GM21529 (cell line): ENCODE data around the gene PSMB5.

Experiments
- ATAC-seq: cut with Tn5 transposase; IDR thresholded peaks from one replicate; pipeline ENCODE4 v1.9.1; 2021; ENCODE audit not compliant: unreplicated experiment

The PSMB5 gene

DNA sequence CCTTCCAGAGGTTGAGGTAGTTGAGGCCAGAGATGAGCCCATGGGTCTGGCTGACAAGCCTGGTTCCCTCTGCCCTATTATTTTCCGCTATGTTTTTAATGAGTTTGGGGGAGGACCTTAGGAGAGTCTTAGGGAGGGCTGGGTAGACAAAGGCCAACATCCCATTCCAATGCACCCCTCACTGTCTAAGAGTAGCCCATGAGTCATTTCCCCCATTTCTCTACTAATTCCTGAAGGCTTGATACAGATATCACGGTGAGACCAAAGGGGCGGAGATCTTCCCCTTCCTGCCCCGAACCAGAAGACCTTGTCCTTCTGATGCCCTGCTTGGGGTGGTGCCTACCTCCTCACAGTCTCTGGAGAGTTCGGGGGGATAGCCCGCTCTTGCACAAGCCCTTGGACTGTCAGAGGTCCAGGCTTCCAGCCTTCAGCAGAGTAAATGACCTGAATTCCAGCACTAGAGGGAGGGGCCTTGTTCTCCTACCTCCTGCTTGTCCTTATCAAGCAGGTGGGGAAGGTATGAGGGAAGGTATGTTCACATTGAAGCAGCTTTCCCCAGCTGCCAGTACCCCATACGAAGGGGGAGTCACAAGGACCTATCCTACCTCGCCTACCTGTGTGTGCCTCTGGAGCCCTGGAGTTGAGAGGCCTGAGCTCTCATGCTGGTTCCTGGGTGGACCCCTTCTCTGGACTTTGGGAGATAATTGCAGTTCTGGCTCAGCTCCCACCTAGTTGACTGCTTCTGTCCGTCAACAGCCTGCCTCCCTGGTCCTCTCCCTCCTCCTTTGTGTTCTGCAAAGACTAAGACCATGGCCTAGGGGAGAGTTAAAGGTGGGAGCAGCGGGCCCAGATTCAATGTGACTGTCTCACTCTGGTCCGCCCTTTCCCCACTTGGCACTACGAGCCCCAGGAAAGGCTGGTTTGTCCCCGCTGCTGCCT, 11.0 kb upstream of the PSMB5 start:
- ATAC-seq = no peak

DNA sequence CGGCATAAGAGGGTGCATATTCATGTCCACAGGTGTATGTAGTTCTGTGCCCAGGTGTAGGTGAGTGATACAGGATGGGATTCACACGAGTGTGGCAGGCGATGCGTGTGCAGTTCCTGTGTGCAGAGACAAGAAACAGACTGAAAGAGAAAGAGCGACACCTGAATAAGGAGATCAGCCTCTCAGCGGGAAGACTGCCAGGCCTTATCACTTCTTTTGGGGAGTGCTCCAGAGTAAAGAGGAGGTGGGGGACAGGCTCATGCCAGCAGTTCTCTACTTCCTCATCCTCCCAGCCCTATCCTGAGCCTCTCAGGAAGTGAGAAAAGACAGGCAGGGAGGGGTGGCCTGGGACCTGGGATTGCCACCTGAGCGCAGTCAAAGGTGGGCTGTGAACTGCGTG, 10.1 kb upstream of the PSMB5 start:
- ATAC-seq = no peak

DNA sequence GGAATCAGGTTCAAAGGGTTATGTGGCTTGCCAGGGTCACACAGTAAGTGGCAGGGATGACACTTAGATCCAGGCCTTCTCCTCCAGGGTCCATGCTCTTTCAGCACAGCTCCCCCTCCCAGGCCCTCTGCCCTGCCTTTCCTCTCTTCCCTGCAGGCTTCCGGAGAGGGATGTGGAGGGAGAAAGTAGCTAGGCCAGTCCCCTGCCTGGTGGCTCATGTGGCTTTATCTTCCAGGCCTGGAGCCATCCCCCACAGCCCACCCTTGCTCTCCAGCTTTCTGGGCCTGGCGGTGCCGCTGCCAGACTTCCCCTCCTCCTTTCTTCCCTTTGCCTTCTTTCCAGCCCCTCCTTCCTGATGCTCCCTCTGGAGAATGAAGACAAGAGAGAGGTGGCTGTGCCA, 9.1 kb upstream of the PSMB5 start:
- no peak for ATAC-seq

DNA sequence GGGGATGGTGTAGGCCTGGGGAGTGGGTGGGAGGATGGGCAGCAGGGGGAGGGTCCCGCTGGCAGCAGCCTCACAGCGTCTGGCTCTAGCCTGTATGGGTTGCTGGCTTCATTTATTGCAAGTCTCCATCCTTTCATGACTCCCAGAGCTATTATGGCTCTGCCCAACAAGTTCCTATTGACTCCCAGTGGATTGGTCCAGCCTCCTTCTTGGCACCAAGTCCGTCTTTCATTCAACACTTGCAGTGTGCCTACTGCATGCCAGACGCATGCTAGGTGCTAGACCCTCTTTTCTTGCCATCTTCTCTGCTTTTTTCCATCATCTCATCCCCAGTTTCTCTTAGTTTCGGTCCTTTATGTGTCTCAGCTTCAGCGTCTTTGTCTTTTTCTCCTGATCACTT, 8.4 kb upstream of the PSMB5 start:
- ATAC-seq = no peak

DNA sequence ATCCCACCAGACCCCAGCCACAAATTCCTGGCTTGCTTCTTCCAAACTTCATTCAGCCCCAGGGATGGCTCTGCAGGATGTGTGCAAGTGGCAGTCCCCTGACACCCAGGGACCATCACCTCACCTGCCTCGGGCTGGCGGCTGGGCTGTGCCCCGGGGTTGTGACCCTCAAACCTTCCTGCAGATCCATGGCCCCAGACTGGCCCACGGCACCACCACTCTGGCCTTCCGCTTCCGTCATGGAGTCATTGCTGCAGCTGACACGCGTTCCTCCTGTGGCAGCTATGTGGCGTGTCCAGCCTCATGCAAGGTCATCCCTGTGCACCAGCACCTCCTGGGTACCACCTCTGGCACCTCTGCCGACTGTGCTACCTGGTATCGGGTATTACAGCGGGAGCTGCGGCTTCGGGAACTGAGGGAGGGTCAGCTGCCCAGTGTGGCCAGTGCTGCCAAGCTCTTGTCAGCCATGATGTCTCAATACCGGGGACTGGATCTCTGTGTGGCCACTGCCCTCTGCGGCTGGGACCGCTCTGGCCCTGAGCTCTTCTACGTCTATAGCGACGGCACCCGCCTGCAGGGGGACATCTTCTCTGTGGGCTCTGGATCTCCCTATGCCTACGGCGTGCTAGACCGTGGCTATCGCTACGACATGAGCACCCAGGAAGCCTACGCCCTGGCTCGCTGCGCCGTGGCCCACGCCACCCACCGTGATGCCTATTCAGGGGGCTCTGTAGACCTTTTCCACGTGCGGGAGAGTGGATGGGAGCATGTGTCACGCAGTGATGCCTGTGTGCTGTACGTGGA, 7.7 kb upstream of the PSMB5 start, which contains the start of gene PSMB11:
Gene PSMB11 (plus strand): TSS at position 51 of the 804 bp plus-strand sequence. CDS start 14 bp downstream, at position 65.
- no peak for ATAC-seq

DNA sequence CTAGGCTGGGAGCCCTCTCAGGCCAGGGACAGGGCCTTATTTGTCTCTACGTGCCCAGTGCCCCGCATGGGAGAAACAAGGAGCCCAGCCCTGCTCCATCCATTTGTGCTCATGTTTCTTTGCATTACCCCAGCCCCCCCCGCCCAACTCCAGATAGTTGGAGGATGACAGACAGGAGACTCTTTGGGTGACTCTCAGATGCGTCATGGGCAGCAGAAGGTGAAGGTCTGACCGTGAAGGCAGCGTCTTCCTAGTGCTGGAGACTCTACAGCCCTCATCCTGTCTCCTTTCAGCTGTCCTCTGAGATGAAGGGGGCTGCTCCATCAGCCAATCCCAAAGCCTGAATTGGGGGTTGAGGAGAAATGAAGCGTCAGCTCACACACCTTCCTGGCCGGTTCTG, 7.0 kb upstream of the PSMB5 start:
- no peak for ATAC-seq

DNA sequence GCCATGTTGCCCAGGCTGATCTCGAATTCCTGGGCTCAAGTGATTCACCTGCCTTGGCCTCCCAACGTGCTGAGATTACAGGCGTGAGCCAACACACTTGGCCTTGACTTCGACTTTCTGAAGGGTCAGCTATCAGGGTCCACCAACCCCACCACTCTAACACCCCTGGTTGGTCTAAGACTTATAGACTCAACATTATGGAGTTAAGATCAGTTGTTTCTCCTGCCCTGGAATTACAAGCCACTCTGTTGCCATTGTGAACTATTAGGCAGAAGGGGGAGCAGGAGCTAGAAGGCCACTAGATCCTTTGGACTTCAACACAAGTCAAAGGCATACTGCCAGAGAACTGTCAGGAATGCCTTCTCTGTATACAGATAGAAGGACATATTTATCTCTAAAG, 5.4 kb upstream of the PSMB5 start:
- no peak for ATAC-seq

DNA sequence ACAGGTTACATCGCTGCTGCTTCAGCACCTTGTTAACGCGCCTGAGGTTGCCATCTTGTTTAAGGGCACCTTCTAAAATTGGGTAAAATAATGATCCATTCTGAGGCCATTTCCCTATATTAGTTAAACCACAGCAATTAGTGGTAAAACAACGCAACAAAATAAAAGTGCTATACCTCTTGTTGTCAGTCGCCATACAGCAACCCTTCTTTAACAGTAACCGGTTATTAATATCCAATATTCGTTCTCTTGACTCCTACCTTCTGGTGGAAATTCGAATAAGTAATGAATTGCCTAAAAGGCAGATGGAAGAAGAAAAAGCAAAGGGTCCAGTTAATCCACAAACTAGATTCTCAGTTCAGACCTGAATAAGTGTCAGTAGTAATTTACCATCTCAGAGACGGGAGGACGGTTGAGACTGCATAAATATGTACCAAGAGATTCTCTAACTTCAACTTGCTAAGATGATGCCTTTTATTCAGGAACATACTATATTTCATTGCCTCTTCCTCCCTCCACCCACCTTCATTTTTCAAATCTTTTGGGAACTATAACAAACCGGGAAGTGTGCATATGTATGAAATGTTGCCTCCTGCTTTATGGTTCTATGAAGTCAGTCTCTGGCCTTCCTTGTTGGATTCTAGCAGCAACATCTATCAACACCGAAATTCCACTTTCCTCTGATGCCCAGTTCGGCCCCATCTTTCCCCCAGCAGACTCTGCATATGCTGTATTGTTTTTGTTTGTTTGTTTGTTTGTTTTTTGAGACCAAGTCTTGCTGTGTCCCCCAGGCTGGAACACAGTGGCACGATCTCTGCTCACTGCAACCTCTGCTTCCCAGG, 824 bp upstream of the PSMB5 start:
- ATAC-seq = no peak

DNA sequence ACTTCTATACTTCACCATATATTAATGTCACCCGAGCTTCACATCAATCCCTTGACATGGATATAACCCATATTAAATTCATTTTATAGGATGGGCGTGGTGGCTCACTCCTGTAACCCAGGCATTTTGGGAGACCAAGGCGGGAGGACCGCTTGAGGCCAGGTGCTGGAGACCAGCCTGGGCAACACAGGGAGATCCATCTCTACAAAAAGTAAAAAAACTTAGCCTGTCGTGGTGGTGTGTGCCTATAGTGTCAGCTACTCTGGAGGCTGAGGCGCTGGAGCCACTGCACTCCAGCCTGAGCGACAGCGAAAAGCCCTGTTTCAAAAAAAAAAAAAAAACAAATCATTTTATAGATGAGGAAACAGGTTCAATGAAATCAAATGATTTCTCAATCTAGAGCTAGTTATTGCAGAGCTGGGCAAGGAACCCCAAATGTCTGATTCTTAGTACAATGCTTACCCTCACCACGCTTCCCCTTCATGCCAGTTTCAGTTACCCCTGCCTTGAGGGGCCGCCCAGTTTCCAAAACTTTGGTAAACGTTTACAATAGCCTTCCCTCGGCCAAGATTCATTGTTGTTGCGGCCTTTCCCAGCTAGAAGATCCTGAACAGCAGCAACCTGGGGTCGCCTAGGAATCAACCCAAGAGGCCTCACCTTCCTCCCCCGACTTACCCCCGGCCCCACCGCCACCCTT, 751 bp downstream of the PSMB5 start:
- no peak for ATAC-seq

DNA sequence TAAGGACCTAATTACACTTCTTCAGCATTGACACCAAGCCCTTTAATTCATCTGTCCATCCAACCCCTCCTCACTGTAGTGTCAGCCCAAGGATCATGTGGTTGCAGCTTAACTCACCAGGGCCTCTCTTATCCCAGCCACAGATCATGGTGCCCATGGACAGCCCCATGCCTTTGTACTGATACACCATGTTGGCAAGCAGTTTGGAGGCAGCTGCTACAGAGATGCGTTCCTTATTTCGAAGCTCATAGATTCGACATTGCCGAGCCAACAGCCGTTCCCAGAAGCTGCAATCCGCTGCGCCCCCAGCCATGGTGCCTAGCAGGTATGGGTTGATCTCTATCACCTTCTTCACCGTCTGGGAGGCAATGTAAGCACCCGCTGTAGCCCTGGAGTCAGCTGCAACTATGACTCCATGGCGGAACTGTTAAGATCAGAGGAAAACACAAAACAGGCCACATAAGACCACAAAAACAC, 1.4 kb downstream of the PSMB5 start:
- ATAC-seq = no peak

DNA sequence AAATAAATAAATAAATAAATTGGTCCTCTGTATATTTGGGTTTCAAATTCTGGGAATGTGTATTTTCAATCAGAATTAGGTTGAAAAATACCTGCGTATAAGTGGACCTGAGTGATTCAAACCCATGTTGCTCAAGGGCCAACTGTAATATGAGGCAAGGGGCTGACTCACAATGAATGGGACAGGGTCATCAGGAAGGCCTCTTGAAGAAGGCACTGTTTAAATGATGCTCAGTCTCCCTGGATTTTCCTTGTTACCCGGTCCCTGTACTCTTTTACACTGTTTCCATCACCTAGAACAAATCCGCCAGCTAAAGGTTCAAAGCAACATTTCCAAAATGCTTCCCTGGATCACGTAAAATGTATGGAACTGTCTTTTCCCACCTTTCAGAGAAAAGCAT, 3.8 kb downstream of the PSMB5 start:
- no peak for ATAC-seq

DNA sequence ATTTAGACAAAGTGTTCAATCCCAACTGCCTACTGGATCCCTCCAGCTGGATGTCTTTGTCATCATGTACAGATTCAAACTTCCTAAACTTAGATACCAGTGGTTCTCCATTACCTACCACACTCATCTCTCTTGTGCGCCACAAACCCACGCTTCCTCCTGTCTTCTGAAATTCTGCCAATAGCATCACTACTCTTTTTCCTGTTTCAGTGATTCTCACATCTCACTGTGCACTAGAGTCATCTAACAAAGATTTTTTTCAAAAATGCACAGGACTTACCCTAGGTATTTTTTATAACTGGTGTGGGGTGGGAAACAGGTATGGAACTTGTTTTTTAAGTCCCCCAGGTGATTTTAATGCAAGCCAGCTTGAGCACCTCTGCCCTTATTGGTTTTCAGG, 5.9 kb downstream of the PSMB5 start:
- ATAC-seq = no peak

DNA sequence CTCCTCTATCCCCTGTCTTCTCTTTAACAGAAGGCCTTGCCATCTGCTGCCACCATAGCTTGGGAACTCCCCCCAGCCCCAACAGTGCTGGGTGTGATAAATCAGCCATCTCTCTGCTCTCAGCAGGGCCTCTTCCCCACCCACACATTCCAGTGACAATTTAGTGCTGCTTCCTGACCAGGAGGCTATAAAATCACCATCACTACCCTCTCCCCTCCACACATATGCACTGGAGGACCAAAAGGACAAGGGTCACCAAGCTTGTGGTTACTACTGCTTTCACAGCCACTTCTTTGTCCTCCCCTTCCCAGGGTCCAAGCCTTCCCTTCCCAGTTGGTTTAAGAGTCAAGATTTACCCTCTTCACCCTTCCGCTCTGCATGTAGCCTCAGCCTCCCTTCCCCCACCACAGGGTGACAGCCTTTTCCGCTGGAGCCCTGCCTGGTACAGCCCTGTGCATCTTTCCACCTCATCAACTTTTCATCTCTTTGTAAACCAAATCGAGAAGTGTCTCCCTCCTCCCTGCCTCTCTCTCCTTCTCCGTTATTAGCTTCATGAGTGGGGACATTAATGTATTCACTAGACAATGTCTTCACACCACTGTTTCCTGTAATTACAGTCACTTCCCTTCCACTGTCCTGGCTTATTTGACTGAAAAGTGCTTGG, 9.4 kb downstream of the PSMB5 start:
- ATAC-seq = no peak

DNA sequence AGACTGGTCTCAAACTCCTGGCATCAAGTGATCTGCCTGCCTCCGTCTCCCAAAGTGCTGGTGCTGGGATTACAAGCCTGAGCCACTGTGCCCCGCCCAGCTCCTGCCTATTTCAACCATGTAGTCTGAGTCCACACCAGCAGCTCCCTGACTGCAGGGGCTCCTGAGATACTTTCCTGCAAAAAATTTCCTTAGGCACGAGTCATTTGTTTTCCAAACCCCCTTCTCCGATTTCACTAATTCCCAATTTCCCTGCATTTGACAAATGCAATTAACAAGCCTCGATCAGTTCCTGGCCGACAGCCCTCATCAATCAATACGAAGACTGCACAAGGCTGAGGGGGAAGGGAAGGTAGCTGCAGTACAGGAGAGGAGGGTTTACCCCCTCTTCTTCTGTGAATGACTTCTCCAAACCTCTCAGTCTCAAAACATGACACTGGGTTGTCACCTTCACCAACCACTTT, 10.1 kb downstream of the PSMB5 start:
- ATAC-seq = no peak

DNA sequence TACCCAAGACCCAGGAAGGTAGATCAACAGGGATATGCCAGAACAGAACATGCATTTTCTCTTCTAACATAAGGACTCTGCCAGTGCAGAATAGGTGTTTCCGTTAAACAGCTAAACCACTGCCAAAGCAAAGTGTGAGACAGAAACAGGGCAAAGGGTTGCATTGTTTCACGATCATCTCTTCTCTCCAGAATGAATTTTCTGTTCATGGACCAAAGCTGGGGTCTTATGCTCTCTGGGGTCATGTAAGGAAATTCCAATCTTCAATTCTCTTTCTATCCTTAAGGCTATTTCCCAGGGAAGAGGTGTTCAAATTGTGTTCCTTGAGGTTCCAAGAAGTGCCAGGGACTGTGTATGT, 10.9 kb downstream of the PSMB5 start:
- no peak for ATAC-seq

DNA sequence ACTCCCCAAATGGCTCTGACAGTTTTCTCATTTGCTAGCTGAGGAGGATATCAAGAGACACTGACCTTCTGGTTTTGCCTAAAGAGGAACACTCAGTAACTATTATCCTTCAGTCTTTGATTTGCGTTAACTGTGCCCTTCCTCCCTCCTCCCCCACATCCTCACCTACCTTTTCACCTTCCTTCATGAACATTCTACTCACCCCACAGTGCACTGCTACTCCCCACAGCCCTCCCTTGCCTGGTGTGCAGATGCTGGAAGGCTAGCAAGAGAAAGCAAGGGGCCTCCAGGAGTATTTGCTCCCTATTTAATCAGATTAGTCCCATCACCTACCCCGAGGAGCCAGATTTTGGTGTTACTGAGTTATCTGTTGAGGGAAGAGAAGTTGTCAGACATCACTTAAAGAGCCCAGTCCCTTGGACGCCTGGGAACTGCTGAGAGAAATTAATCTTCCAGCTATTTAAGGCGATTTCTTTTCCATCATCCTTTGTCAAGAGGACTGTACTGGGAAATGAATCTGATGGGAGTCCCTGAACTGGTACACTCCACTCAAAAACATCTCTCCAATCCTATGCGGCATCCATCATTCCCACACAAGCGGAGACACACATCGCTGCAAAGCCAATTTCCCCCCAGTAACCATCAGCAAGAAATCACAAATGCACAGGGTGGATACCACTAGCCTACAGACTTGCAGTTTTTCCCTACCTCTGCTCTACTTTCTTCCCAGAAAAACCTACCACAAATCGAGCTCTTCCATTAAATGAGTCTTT, 11.5 kb downstream of the PSMB5 start:
- no peak for ATAC-seq

DNA sequence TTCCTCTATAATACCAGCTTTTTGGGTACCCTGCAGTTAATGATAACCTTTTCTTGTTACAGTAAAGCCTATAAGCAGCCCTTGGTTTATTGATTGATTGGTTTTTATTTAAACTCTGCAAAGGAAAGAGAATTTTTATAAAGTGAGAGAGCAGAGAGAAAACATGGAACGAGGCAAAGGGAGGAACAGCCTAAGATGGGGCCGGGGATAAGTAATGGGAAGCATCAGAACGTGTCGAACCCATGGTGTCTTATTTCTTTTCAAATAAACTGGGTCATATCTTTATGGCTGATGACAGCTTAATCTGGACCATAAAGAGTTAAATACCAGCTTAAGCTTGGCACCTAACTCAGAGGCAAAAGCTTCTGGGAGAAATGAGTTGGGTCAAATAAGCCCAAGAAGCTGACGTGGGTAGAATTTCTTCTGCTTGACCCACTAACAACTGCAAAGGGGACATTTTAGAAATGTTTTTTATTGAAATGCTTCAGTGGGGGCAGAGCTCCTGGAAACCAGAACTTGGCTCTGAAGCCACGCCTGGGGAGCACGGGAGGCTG, 12.7 kb downstream of the PSMB5 start:
- no peak for ATAC-seq

DNA sequence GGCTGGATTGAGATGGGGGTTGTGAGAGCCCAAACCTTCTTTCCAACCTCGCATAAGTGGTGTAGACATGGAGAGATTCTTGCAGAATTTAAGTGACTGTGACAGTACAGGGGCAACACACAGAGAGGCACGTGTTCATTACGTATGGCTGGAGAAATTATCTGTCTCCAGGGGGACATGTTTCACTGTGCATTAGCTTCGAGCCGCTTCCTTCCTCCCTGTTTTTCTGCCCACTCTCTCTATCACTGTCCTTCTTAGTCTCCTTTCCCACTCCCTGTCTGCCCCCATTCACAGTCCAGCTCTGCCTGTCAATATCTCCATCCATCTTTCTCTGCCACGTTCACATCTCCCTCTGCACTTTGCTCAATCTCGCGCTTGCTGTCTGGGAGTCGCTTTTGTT, 13.3 kb downstream of the PSMB5 start:
- no peak for ATAC-seq
